Adrenal gland (tissue), 12 donors: Measurements from ENCODE around the gene CD86. TPM values are rescaled to one million over a fixed set of nuclear protein-coding genes. Genes with fewer than 3 reads are reported as not detected.

ENCODE experiments used
- DNase-seq, 7 donors: peaks; one replicate each; pipeline ENCODE4 v3.0.0-alpha.2; 2019 to 2020
- H3K27ac ChIP-seq, 5 donors: fragments of 200-600 bp; sonication (generic) in 4 of 5; 1 replicate in 3 of 5; 2 replicates in 2 of 5; pipeline versions ENCODE4 v1.5.1 to v1.8.0; 2016 to 2020; ENCODE audit warnings: mild to moderate bottlenecking in 1 of 5
- H3K27me3 ChIP-seq: fragments of 200-600 bp; 2 replicates; pipeline ENCODE4 v1.8.0; 2021
- H3K36me3 ChIP-seq, 2 donors: fragments of 200-600 bp; replicated peaks in 1 of 2; 1 replicate in 1 of 2; 2 replicates in 1 of 2; pipeline versions ENCODE4 v1.5.1 to v1.8.0; 2018 to 2022
- H3K4me1 ChIP-seq, 2 donors: fragments of 200-600 bp; replicated peaks in 1 of 2; 1 replicate in 1 of 2; 2 replicates in 1 of 2; pipeline versions ENCODE4 v1.5.1 to v1.8.0; 2018 to 2021
- H3K4me3 ChIP-seq, 4 donors: fragments of 200-600 bp; sonication (generic) in 3 of 4; one replicate each; pipeline ENCODE4 v1.5.1; 2016 to 2018
- H3K9me3 ChIP-seq, 3 donors: fragments of 200-600 bp; sonication (generic) in 1 of 3; replicated peaks in 1 of 3; 1 replicate in 2 of 3; 2 replicates in 1 of 3; pipeline versions ENCODE4 v1.5.1 to v1.8.0; 2016 to 2021
- CTCF ChIP-seq, 6 experiments: fragments of 450-650 bp in 4 of 6; fragments of 200-600 bp in 2 of 6; sonication (generic) in 1 of 6; IDR thresholded peaks; 1 replicate in 5 of 6; 2 replicates in 1 of 6; pipeline versions ENCODE4 v1.5.1 to v1.8.0; 2016 to 2021; ENCODE audit warnings: antibody characterized with exemption in 6 of 6, mild to moderate bottlenecking in 2 of 6, moderate library complexity in 1 of 6
- POLR2A ChIP-seq, 2 donors: fragments of 450-650 bp; IDR thresholded peaks; one replicate each; pipeline ENCODE4 v1.6.1; 2017; ENCODE audit warnings: antibody characterized with exemption in 2 of 2, mild to moderate bottlenecking in 2 of 2, moderate library complexity in 1 of 2
- WGBS, 4 donors: extraction: QIAGEN DNeasy Blood & Tissue Kit in 2 of 4; methylation state at CpG; one replicate each; pipeline versions ENCODE4 v1.1.5 to v1.1.7; 2013 to 2017; 5-methylcytosine and 5-hydroxymethylcytosine counted together
- intact Hi-C, 2 donors: fragments of 100-400 bp; cut with DNase I; formaldehyde crosslinking; loops; one replicate each; pipeline versions ENCODE4 v1.14.1 to v1.15.0; 2022 to 2023
- polyA plus RNA-seq, 3 donors: library from polyadenylated mRNA; stranded (reverse); fragments of 200-250 nt in 2 of 3; fragments of 350-450 nt in 1 of 3; fragmentation: Illumina TruSeq in 1 of 3; extraction: RNeasy Lipid Tissue Mini Kit (QIAGEN cat#74804) in 1 of 3; gene quantifications; one replicate each; pipeline ENCODE4 v1.2.3, GENCODE V29; 2013 to 2014
- total RNA-seq, 9 donors: library from RNA; depleted of rRNA in 4 of 9; stranded (reverse); fragments of >200 nt in 4 of 9; fragments of 120-200 nt in 1 of 9; fragmentation: NEBNext Ultra II Directional in 1 of 9; extraction: Animal tissue kit (Norgen Biotek cat#: 25700) in 1 of 9; gene quantifications; one replicate each; pipeline versions ENCODE4 v1.1.0 to v1.2.4, GENCODE V29; 2013 to 2023
- donor health status: healthy with polysubstance abuse.
- donor health status: Bipolar disorder and iron deficiency.
- donor health status: DM: yes; HTN: yes; CAD: no.
- donor health status: DM: no; HTN: no; CAD: no.
- donor health status: DM: no; HTN: no; CAD: no.
- donor health status: DM: yes; HTN: yes; CAD: no.

CD86 gene
- total and polyA plus RNA-seq, 12 donors = 2.1 to 23.3 (median 8.9) TPM

GRCh38 chr3:122094693-122095092 lies 39.5 kb downstream of the CD86 start:
- no peak for DNase-seq
- H3K9me3 ChIP-seq = no peaks in the 10 kb centered on the region
- H3K4me3 ChIP-seq = no peak overlapping the region
- H3K27me3 ChIP-seq = no peaks in the 10 kb centered on the region
- H3K27ac ChIP-seq = no peak overlapping the region
- TF ChIP-seq POLR2A (IDR thresholded peaks at IDR 0.05) (no peak), CTCF (IDR thresholded peaks at IDR 0.05) (no peak)
- H3K4me1 ChIP-seq = no peaks in the 10 kb centered on the region
- intact Hi-C loops = no loop called here
- H3K36me3 ChIP-seq = no peaks in the 10 kb centered on the region
- WGBS, 4 donors = 56 to 69% (median 68%) methylated on average over 2 of the region's 2 CpGs

DNA sequence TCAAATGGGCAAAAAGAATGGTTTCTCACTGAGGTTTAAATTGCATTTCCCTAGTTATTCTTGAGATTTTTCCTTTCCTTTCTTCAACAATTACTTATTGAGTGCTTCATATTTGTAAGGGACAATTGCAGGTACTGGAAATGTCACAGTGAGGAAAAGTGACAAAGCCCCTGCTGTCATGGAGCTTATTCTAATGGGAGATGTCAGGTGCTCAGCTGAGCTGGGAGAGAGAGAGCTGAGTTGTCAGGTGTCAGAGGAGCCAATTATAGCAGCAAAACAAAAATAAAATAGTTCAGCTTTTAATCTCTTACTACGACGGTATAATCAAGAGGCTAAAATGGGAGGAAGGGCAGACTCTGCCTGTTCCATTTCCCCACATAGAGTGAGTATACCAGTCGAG lies 42.0 kb downstream of the CD86 start:
- Histone ChIP-seq H3K27ac (no peak overlapping the region), H3K9me3 (no peaks in the 10 kb centered on the region), H3K4me1 (no peaks in the 10 kb centered on the region), H3K27me3 (no peaks in the 10 kb centered on the region), H3K36me3 (no peaks in the 10 kb centered on the region), H3K4me3 (no peak overlapping the region)
- DNase-seq = no peak
- intact Hi-C loops = no loop called here
- no peak for TF ChIP-seq CTCF (IDR thresholded peaks at IDR 0.05)
- WGBS, 4 donors = 35 to 65% (median 59%) methylated on average over 3 of the region's 3 CpGs

- WGBS, 4 donors = 89 to 94% (median 90%) methylated on average over 2 of the region's 2 CpGs
- no peaks in the 10 kb centered on the region for H3K9me3 ChIP-seq
- H3K27ac ChIP-seq = no peak overlapping the region
- no peaks in the 10 kb centered on the region for H3K4me1 ChIP-seq
- TF ChIP-seq CTCF (IDR thresholded peaks at IDR 0.05) (no peak), POLR2A (IDR thresholded peaks at IDR 0.05) (no peak)
- no peaks in the 10 kb centered on the region for H3K36me3 ChIP-seq
- intact Hi-C loops = no loop called here
- no peaks in the 10 kb centered on the region for H3K27me3 ChIP-seq
- DNase-seq = no peak
- H3K4me3 ChIP-seq = no peak overlapping the region
These were observed 43.4 kb downstream of the CD86 start for GRCh38 chr3:122098611-122099010.

- H3K9me3 ChIP-seq = no peaks in the 10 kb centered on the region
- TF ChIP-seq POLR2A (IDR thresholded peaks at IDR 0.05) (no peak), CTCF (IDR thresholded peaks at IDR 0.05) (no peak)
- 79 to 90% (median 83%) methylated on average over 2 of the region's 2 CpGs for WGBS, 4 donors
- H3K27me3 ChIP-seq = no peaks in the 10 kb centered on the region
- H3K27ac ChIP-seq = no peak overlapping the region
- no peaks in the 10 kb centered on the region for H3K4me1 ChIP-seq
- no peak overlapping the region for H3K4me3 ChIP-seq
- DNase-seq = no peak
- H3K36me3 ChIP-seq = no peaks in the 10 kb centered on the region
- intact Hi-C loops = no loop called here
These were observed 44.1 kb downstream of the CD86 start for GRCh38 chr3:122099255-122099654.
